GM21423 (cell line): Measurements from ENCODE around the gene FKBP1B.
A peak's percentile ranks its signal among the peaks of the same experiment; 100 is the strongest.
"Not testable (repeated sequence)": the region's sequence is repeated elsewhere in the genome, so short reads cannot be mapped to it uniquely, and the experiment has no call there.

Experiments used
- ATAC-seq: cut with Tn5 transposase; IDR thresholded peaks from one replicate; pipeline ENCODE4 v1.9.1; 2021; ENCODE audit warnings: mild to moderate bottlenecking, moderate library complexity; ENCODE audit not compliant: unreplicated experiment

Gene FKBP1B

GRCh38 chr2:24058564-24059271, 9.2 kb downstream of the FKBP1B start:
- ATAC-seq: no peak

DNA sequence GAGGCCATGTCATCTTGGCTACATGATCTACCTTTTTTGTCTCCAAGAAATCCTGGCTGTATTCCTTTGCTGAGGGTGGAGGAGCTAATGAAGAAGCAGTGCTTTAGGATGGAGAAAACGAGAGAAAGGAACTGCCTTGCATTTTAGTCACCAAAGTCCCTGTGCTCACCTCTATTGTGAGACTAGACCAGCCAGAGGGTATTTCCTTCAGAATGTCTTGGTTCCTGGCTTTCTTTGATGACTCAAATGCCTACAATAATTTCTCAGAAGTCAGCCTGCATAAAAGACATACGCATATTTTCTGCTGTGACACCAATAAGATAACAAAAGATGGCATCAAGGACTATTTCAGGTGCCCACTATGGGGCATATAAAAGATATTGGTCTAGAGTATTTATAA, 15.8 kb downstream of the FKBP1B start:
- no peak for ATAC-seq

- no peak for ATAC-seq
Measured at GRCh38 chr2:24072259-24072658, 22.7 kb downstream of the FKBP1B start.

DNA sequence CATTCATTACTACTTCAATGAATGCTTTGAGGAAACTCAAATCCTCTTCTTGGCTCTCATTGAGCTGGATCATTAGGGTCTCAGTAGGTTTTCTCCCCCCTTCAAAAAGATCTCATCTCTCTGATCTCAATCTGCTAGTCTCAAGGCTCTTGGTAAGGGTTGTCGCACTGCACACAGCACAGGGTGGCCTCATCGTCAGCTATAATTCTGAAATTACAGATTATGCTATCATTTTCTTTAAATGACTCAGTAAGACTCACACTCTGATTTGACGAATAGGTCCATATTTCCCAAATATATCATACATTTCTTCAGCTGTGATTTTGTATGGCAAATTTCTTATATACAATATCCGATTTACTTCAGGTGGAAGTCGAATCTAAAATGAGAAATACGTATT, 24.3 kb downstream of the FKBP1B start:
- no peak for ATAC-seq

GRCh38 chr2:24075259-24075658, 25.7 kb downstream of the FKBP1B start:
- ATAC-seq: no peak

- ATAC-seq: peak; percentile 96
Measured at GRCh38 chr2:24075915-24076848, 26.6 kb downstream of the FKBP1B start, which contains the start of gene SF3B6. TSS of gene SF3B6 (minus strand) at chr2:24076326. CDS start at chr2:24076229, 97 bp downstream.

DNA sequence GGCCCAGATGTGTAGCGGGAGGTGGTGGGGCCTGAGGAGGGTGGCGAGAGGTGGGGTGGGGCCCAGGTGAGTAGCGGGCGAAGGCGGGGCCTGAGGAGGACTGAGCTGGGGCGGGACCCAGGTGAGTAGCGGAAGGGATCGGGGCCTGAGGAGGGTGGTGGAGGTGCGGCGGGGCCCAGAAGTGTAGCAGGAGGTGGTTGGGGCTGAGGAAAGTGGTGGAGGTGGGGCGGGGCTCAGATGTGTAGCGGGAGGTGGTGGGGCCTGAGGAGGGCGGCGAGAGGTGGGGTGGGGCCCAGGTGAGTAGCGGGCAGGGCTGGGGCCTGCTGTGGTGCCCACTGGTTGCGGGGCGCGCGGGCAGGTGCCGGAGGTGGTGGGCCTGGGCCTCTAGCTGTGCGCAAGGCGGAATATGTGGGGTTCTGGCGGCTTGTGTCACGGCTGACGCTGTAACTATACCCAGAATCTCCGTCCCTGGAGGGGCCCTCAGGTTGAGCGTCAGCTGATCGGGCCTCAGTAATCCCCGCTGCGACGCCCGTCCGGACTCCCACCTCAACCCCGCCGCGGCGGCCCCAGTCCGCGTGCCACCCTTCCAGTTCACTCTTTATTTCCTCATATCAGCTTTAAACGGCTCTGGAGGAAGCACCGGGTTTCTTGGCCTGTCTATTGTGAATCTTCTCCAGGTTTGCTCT, 27.5 kb downstream of the FKBP1B start:
- ATAC-seq: no peak

DNA sequence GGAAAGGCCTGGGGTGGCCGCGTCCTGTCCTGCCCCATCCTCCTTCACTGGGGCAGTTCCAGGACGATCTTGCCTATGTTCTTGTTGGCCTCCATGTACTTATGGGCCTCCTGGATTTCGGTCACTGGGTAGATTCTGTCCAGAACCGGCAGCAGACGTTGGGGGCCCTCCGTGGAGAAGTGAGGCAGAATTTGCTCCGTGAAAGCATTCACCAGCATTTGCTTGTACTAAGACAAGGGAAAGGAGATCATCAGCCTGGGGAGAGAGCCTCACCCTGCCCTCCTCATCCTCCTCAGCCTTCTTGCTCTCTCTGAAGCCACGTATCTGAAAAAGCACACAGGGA, 28.0 kb downstream of the FKBP1B start:
- ATAC-seq: no peak

DNA sequence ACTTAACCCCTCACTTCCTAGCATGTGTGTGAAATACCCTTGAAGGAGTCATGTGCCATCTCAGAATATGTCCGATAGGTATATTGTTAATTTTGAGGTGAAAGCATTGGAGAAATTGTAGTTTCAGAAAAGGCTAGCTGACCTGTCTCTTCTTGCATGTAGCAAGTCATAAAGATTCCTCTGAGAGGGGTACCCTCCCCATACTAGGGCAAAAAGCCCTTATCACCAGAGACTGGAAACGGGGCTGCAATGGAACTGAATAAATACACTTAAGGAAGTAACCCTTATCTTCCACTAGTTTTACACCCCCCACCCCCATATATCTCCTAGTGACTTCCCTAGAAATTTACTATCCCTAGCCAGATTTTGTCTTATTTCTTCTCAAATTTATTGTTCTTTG, 28.3 kb downstream of the FKBP1B start:
- ATAC-seq: no peak

GRCh38 chr2:24080701-24081100, 31.2 kb downstream of the FKBP1B start:
- no peak for ATAC-seq

- no peak for ATAC-seq
Measured at GRCh38 chr2:24082787-24083566, 33.4 kb downstream of the FKBP1B start.

DNA sequence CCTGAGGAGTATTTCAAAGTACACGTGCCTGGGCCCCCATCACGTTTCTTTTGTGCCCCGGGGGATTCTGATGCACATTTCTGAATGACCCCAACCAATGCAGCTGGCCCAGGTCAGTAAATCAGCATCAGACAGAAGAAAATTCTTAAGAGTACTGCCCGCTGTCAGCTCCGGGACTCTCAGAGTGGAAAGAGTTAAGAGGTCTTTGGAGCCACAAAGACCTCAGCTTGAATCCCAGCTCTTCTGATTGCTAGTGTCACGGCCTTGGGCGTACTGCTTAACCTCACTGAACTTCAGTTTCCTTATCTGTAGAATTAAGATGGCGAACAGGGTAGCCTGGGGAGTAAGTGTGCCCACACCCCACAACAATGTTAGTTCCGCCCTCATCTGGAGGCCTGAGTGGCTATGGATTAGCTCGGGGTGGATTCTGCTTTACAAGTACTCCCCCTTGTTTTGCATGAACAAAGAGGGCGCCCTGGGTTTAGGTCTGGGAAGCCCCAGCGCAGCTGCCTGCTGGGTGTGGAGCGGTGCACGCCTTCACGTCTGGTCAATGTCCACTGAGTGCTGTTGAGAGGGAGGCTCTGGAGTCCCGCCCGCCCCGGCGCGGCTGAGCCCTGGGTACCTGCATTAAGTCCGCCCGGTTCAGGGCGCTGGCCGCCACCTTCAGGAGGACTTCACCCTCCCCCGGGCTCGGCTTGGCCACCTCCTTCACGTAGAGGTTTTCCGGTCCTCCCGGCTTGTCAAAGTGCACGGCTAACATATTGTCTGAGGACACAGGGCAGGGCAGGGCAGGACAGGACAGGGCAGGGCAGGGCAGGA, 34.2 kb downstream of the FKBP1B start:
- peak; percentile 74 for ATAC-seq

GRCh38 chr2:24084386-24085199, 35.1 kb downstream of the FKBP1B start, which contains the start of gene TP53I3:
TSS of gene TP53I3 (minus strand) at chr2:24084834. CDS start at chr2:24084326, 508 bp downstream.
- ATAC-seq: peak; percentile 75

DNA sequence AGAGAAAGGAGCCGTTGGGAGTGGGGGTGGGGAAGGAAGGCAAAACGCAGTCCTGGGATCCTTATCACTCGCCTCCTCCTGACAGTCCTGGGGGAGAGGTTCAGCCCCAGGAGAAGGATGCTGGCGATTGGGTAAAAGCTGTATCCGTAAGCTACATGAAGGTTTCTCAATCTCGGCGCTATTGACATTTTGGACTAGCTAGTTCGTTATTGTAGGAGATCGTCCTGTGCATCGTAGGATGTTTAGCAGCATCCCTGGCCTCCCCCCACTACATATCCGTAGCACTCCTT, 35.6 kb downstream of the FKBP1B start:
- ATAC-seq: no peak

DNA sequence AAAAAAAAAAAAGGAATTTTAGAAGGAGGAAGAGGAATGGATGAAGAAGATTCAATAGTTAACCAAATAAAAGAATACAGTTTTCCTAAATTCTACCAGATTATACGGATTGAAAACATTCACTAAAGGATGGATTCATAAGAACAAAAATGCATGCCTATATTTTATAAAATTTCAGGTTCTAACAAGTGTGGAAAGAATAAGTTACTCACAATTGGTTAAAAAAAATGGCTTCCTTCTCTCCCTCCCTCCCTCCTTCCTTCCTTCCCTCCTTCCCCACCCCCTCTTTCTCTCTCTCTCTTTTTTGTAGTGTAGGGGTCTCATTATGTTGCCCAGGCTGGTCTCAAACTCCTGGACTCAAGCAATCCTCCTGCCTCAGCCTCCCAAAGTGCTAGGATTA, 36.7 kb downstream of the FKBP1B start:
- no peak for ATAC-seq

DNA sequence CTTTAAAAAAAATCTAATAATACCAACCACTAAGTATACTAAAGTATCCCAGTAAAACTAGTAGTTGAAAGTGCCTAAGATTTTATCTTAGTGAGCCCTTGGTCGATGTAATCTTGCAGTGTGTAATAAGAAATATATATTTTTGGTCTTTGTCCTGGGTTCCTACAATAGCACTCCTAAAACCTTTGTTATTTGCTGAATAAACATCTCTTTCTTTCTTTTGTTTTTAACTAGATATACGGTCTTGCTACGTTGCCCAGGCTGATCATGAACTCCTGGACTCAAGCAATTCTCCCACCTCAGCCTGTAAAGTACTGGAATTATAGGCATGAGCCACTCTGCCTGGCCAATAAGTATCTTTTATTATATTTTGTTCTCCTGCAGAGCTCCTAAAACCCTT, 37.5 kb downstream of the FKBP1B start:
- no peak for ATAC-seq

GRCh38 chr2:24088821-24089359, 39.3 kb downstream of the FKBP1B start:
- no peak for ATAC-seq

DNA sequence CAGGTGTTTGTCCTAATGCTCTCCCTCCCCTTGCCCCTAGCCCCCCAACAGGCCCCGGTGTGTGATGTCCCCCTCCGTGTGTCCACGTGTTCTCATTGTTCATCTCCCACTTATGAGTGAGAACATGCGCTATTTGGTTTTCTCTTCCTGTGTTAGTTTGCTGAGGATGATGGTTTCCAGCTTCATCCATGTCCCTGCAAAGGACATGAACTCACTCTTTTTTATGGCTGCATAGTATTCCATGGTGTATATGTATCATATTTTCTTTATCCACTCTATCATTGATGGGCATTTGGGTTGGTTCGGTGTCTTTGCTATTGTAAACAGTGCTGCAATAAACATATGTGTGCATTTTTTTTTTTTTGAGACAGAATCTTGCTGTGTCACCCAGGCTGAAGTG, 43.7 kb downstream of the FKBP1B start:
- not testable (repeated sequence) for ATAC-seq

GRCh38 chr2:24095171-24095677, 45.7 kb downstream of the FKBP1B start:
- not testable (repeated sequence) for ATAC-seq
